Hypothalamus (tissue), 51 donors: ENCODE data around the gene PLEKHM3.

ENCODE experiments used
- DNase-seq, 51 donors: peaks; one replicate each; lab custom pipeline; 2025; lab: John Stamatoyannopoulos, UW

Gene PLEKHM3

DNA sequence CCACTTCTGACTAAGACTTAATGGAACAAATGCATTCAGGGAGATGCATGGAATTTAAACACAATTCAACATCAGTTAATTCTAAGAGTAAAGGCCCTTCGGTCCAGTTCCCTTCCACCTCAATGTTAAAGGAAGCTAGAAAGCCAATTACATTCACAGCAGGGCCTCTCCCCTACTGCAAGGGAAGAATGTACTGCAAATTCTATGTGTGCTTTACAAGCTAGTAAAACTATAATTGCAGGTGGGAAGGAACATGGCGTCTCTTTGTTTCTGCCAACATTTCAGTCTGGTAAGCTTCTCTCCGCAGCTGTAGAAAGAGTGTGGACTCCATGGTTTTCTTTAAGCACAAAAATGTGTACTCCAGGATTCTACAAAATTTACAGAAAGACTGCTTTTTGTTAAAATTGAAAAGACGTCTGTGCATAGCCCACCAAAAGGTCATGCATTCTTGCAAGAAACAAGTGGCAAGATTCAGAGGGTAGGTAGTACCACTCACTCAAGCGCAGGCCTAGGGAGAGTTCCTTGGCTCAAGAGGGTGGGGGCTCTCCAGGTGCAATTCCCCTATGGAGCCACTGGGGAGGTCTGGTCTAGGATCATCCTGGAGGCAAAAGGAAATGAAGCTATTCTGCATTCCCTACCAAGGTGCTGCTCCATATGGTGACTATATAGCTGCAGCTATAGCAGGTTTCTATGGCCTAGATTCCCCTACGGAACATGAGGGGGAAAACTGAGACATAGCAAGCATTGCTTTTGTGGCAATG, 128.6 kb downstream of the PLEKHM3 start:
- DNase-seq = no peak

GRCh38 chr2:207895274-207895860, 130.0 kb downstream of the PLEKHM3 start:
- no peak for DNase-seq

- peak in 1 of 51 donors; percentile 9 for DNase-seq
Observed at GRCh38 chr2:207892716-207893402, 132.5 kb downstream of the PLEKHM3 start.

DNA sequence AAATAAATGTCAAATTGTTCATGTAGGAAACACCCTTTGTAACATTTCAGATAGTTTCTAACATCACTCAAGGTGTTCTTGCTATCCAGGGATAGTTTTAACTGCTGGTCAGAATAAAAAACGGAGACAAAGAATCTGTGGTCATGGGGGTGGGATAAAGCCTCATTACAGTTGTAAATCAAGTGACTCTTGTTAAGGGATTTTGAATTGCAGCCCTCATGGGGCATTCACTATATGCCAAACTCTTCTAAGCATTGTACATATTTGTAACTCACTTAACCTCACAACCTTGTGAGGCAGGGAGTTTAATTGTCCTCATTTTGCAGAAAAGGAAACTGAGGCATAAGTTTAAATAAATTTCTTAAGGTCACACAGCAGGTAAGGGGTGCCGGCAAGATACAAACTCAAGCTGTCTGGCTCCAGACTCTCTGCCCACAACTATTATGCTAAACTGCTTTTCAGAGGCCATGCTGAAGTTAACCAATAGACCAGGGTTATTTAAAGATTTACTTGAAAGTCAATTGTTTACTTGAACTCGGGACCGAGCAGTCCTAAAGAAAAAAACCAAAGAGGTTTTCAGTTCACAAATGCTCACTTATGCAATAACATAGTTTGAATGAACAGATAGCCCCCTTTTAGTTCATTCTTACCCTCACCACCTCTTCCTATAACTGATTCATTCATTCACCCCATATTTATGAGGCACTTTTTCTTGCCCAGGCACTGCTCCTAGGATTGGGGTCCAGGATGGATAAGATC, 134.1 kb downstream of the PLEKHM3 start:
- DNase-seq = no peak

GRCh38 chr2:207887500-207887899, 137.8 kb downstream of the PLEKHM3 start:
- no peak for DNase-seq

DNA sequence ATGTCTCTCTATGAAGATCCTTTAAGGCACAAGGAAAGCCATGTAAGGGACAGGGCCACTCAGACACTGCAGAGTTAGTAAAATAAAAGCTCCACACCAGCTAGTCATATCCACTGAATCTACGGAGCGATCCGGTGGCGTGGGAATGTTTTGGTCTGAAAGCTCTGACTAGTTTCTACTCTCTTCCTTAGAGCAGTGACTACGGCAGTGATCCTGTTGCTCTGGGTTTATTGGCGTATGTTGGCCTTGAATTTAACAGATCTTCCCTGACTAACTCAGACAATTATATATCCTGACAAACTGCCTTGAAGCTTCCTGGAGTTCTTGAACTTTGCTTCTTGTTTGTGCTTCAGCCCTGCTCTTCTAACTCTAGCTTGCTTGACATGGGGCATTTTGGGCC, 140.3 kb downstream of the PLEKHM3 start:
- no peak for DNase-seq

- DNase-seq = no peak
Observed at GRCh38 chr2:207884127-207884526, 141.2 kb downstream of the PLEKHM3 start.

- DNase-seq = no peak
Observed at GRCh38 chr2:207883002-207883780, 142.1 kb downstream of the PLEKHM3 start.

- DNase-seq = no peak
Observed at GRCh38 chr2:207881902-207882301, 143.4 kb downstream of the PLEKHM3 start.

GRCh38 chr2:207879536-207879935, 145.8 kb downstream of the PLEKHM3 start:
- DNase-seq = no peak

DNA sequence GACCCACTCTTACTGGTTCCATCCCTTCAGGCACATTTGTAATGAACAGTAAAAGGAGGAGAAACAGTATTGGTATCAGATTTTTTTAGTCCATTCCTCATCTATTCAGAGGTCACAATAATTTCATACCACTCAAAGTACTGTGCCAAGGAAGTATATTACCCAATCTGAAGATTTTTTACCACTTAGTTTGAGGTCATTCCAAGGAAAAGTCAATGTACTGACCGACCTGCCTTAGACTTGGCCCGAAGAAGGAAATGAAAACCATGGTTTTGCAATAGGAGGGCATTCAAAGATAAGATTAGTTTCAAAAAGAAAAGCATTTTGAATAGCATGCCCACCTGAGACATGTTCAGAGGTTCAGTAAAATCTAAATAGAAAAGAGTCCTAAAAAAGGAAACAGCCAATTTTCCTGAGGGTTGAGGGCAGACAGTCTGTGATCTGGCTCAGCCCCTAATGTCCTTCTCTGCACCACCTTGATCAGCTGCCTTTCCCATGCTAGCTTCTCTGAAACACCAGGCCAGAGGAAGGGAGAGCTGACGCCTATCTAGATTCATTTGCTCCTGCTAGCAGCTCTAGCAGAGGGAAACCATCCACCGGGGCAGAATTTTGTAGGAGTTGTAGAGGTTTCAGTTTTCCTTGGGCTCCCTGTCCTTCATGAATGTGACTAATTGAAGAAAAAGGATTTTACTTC, 148.3 kb downstream of the PLEKHM3 start:
- no peak for DNase-seq

GRCh38 chr2:207875473-207876212, 149.7 kb downstream of the PLEKHM3 start:
- no peak for DNase-seq

DNA sequence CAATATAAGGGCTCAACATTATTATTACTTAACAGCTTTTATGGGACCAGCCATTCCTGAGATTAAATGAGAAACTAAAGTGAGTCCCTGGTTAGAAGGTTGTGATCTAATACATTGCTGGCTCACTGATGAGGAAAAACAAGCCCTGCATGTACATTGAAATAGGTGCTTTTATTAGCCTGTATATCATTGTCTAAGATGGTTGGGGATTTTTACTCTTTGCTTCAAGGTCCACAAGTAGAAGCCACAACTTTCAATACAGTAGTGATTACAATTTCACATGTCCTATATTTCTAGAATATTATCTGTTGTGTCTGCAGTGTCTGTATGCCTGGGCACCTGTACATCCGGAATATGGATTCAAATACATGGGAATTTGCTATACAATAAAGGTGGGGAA, 151.5 kb downstream of the PLEKHM3 start:
- DNase-seq = no peak

DNA sequence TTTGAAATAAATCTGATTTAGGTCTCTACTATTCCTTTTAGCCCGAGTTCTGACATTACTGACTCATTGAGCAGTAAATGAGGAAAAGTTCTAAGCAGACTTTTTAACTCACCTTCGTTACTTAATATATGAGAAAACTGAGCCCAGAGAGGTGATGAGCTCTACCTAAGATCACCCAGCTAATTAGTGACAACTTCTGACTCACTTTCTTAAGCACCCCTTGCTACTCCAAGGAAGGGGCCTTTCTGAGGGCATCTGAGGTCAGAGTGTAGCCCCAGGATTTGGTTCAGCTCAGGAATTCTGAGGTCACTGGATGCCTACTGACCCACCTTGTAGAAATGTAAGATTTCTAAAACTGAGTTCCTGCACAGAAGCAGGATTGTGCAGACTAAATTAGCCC, 153.4 kb downstream of the PLEKHM3 start:
- no peak for DNase-seq

DNA sequence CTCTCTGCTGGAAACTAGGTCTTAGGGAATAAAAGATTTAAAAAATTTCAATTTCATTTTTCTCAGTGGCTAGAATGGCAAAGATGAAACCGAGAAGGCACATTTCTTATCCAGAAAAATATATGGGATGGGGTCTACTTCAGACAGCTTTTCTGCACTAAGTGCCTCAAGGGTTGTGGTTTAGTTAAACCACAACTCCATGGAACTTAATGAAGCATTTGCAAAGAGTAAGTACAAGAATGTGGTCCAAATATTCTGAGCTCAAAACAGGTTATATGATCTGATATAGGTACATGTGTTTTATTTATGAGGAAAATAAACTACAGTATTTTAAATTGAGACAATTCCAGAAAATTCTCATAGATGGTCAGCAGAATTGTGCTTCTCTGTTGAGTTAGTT, 153.8 kb downstream of the PLEKHM3 start:
- DNase-seq = no peak

DNA sequence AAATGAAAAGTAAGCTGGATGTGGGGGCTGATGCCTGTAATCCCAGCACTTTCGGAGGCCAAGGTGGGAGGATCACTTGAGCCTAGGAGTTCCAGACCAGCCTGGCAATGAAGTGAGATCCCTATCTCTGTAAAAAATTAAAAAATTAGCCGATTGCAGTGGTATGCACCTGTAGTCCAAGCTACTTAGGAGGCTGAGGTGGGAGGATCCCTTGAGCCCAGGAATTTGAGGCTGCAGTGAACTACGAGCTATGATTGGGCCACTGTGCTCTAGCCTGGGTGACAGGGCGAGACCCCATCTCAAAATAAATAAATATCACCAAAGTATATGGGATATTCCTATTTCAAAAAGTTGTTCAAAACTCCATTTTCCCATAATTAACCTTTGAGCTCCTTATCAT, 154.5 kb downstream of the PLEKHM3 start:
- DNase-seq = no peak

DNA sequence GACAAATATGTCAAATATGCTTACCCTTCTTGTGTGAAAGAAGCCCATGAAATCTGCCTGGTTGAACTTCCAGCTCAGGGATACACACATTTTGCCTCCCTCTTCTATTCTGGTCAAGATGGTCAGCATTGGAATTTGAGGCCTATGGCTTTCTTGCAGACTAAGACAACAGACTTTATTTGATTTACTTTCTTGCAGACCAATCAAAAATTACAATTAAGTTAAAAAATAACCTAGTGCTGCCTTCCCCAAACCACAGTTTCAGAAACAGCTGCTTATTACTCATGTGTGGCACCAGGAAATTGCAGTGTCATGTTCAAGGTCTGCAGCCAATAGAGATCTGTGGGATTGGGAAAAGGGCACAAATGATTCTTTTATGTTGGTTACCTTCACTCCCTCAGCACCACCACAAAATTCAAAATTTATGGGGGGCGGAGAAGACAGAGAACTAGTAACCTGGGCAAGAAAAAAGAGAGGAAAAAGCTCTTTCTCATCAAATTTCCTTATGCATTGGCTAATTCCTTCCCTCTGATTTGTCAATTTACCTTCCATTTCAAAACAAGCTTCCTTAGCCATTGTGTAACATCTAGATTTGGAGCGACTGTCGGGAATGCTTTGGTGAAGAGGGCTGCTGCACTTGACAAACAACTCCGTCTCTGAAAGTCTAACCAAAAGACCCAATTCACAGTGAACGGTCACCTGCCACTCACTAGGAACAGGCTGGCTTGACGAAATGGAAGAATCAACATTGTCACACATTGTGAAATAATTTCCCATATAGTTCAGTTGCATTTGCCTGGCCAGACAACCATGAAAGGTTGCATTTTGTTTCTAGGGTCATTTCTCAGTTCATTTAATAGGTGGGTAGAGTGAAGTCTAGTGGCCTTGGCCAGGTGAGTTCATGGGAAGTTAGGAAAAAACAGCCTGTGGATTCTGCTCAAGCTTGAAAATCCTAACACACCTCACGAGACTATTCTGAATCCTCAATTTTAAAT, 155.2 kb downstream of the PLEKHM3 start:
- no peak for DNase-seq
